Measurements from ENCODE around the gene PCK2.

DNA sequence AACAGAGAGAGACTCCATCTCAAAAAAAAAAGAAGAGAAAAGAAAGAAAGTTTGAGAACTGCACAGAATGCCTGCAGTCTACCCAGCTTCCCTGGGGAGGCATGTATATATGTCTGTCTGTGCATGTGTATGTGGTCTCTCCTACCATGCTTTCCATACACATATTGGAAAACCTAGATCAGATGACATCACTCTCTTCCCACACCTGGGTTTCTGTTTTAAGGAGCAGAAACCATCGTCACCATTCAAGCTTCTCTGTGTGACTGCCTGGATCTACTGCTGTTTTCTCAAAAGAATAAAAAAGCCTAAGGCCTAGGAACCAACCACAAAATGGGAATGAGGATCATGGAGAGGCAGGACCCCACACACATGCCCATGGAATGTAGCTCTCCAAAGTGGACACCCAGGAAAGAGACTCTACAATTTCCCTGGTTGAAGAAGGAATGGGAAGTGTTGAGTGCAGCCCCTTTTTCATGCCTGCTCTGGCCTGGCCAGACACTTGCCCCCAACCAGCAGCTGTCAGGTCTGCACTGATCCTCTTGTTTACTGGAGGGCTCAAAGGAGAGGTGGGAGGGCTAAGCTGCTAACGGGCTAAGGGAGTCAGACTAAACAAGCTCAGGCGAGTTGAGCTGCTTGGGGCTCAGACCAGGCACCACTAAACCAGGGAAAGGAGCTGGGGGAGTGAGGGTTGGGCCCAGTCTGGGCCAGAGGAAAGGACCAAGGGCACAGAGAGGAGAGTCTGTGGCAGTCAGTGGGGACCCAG is 7.7 kb upstream of the PCK2 start:
- TF ChIP-seq, protein P1, sequence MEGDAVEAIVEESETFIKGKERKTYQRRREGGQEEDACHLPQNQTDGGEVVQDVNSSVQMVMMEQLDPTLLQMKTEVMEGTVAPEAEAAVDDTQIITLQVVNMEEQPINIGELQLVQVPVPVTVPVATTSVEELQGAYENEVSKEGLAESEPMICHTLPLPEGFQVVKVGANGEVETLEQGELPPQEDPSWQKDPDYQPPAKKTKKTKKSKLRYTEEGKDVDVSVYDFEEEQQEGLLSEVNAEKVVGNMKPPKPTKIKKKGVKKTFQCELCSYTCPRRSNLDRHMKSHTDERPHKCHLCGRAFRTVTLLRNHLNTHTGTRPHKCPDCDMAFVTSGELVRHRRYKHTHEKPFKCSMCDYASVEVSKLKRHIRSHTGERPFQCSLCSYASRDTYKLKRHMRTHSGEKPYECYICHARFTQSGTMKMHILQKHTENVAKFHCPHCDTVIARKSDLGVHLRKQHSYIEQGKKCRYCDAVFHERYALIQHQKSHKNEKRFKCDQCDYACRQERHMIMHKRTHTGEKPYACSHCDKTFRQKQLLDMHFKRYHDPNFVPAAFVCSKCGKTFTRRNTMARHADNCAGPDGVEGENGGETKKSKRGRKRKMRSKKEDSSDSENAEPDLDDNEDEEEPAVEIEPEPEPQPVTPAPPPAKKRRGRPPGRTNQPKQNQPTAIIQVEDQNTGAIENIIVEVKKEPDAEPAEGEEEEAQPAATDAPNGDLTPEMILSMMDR (IDR thresholded peaks at IDR 0.05): no peak
- no peak for TF ChIP-seq POLR2A (IDR thresholded peaks at IDR 0.05)

All from adrenal gland (tissue), 5 donors.